ENCODE data around the gene ABTB1. TPM values are rescaled to one million over a fixed set of nuclear protein-coding genes. Genes with fewer than 3 reads are reported as not detected.
"Not testable (repeated sequence)": the region's sequence is repeated elsewhere in the genome, so short reads cannot be mapped to it uniquely, and the experiment has no call there.

Gene ABTB1
- total RNA-seq, 1 donor from 2014 or later: 7.2 TPM

- no peak for DNase-seq (ENCODE audit: low read depth, low spot score)
- Mint-ChIP-seq H3K9me3 (peaks cover 10% of the 10 kb centered on the region), H3K27ac (ENCODE audit: unreplicated experiment) (peak overlapping the region; percentile 88), H3K4me1 (peaks cover 16% of the 10 kb centered on the region), H3K4me3 (no peak overlapping the region), H3K36me3 (ENCODE audit: low read depth) (peaks cover 6% of the 10 kb centered on the region), H3K27me3 (ENCODE audit: low read depth) (no peaks in the 10 kb centered on the region)
- no peak for TF ChIP-seq CTCF (conservative IDR thresholded peaks at IDR 0.05)
These were observed 28.6 kb downstream of the ABTB1 start for GRCh38 chr3:127701280-127701911.

- DNase-seq (ENCODE audit: low read depth, low spot score): no peak
These were observed 29.4 kb downstream of the ABTB1 start for GRCh38 chr3:127702151-127702578.

GRCh38 chr3:127704840-127705239 is 32.1 kb downstream of the ABTB1 start:
- peaks cover 10% of the 10 kb centered on the region for H3K9me3 Mint-ChIP-seq
- H3K27ac Mint-ChIP-seq (ENCODE audit: unreplicated experiment); H3K4me3 Mint-ChIP-seq; H3K36me3 Mint-ChIP-seq (ENCODE audit: low read depth); H3K27me3 Mint-ChIP-seq (ENCODE audit: low read depth); DNase-seq (ENCODE audit: low read depth, low spot score): not testable (repeated sequence)
- H3K4me1 Mint-ChIP-seq: peaks cover 10% of the 10 kb centered on the region

More at GRCh38 chr3:127702151-127702578, 29.4 kb downstream of the ABTB1 start:
- H3K36me3 Mint-ChIP-seq (ENCODE audit: low read depth): peaks cover 6% of the 10 kb centered on the region
- no peak overlapping the region for H3K27ac Mint-ChIP-seq (ENCODE audit: unreplicated experiment)
- no peaks in the 10 kb centered on the region for H3K27me3 Mint-ChIP-seq (ENCODE audit: low read depth)
- no peak for TF ChIP-seq CTCF (conservative IDR thresholded peaks at IDR 0.05)
- H3K4me3 Mint-ChIP-seq: no peak overlapping the region
- peaks cover 16% of the 10 kb centered on the region for H3K4me1 Mint-ChIP-seq
- peaks cover 10% of the 10 kb centered on the region for H3K9me3 Mint-ChIP-seq

GRCh38 chr3:127706312-127706711 is 33.6 kb downstream of the ABTB1 start:
- H3K4me1 Mint-ChIP-seq: peaks cover 10% of the 10 kb centered on the region
- TF ChIP-seq CTCF (conservative IDR thresholded peaks at IDR 0.05): no peak
- DNase-seq (ENCODE audit: low read depth, low spot score): no peak
- H3K9me3 Mint-ChIP-seq: peaks cover 10% of the 10 kb centered on the region
- no peaks in the 10 kb centered on the region for H3K27me3 Mint-ChIP-seq (ENCODE audit: low read depth)
- H3K36me3 Mint-ChIP-seq (ENCODE audit: low read depth): peaks cover 6% of the 10 kb centered on the region
- H3K27ac Mint-ChIP-seq (ENCODE audit: unreplicated experiment): no peak overlapping the region
- H3K4me3 Mint-ChIP-seq: no peak overlapping the region

GRCh38 chr3:127706785-127707351 is 34.1 kb downstream of the ABTB1 start:
- peaks cover 6% of the 10 kb centered on the region for H3K36me3 Mint-ChIP-seq (ENCODE audit: low read depth)
- peaks cover 10% of the 10 kb centered on the region for H3K9me3 Mint-ChIP-seq
- H3K4me3 Mint-ChIP-seq: no peak overlapping the region
- H3K4me1 Mint-ChIP-seq: peaks cover 10% of the 10 kb centered on the region
- H3K27me3 Mint-ChIP-seq (ENCODE audit: low read depth): no peaks in the 10 kb centered on the region
- no peak for DNase-seq (ENCODE audit: low read depth, low spot score)
- no peak overlapping the region for H3K27ac Mint-ChIP-seq (ENCODE audit: unreplicated experiment)
- TF ChIP-seq CTCF (conservative IDR thresholded peaks at IDR 0.05): no peak

GRCh38 chr3:127707851-127708411 is 35.2 kb downstream of the ABTB1 start:
- H3K27ac Mint-ChIP-seq (ENCODE audit: unreplicated experiment): no peak overlapping the region
- no peak for TF ChIP-seq CTCF (conservative IDR thresholded peaks at IDR 0.05)

More at GRCh38 chr3:127707851-127708411, 35.2 kb downstream of the ABTB1 start:
- Mint-ChIP-seq H3K27me3 (ENCODE audit: low read depth) (no peaks in the 10 kb centered on the region), H3K36me3 (ENCODE audit: low read depth) (peaks cover 6% of the 10 kb centered on the region), H3K4me1 (peaks cover 10% of the 10 kb centered on the region), H3K9me3 (peaks cover 10% of the 10 kb centered on the region), H3K4me3 (no peak overlapping the region)
- DNase-seq (ENCODE audit: low read depth, low spot score): no peak
